ENCODE results near the gene PRSS23.

GRCh38 chr11:86790867-86791849 is 9.2 kb upstream of the PRSS23 start:
- TF ChIP-seq CTCF (IDR thresholded peaks at IDR 0.05), result no peak
- no peak for TF ChIP-seq POLR2AphosphoS5 (IDR thresholded peaks at IDR 0.05)
- TF ChIP-seq EP300 (IDR thresholded peaks at IDR 0.05), result no peak
- TF ChIP-seq POLR2A (IDR thresholded peaks at IDR 0.05), result no peak
